Loucy (cell line): ENCODE measurements around the gene MGP.

Source experiments
- H2AFZ ChIP-seq: fragments of 200-600 bp; sonication (generic); 2 replicates; pipeline ENCODE4 v1.6.0; 2016; ENCODE audit warnings: antibody characterized with exemption, mild to moderate bottlenecking, low read length, moderate library complexity
- H3F3A ChIP-seq: fragments of 200-600 bp; 2 replicates; pipeline ENCODE4 v1.6.0; 2016; ENCODE audit warnings: antibody characterized with exemption, low read depth, mild to moderate bottlenecking
- H3K27me3 ChIP-seq: fragments of 200-600 bp; sonication (generic); 2 replicates; pipeline ENCODE4 v1.6.1; 2014; ENCODE audit warnings: low read length, mild to moderate bottlenecking; ENCODE audit not compliant: insufficient read depth, poor library complexity, severe bottlenecking
- H3K36me3 ChIP-seq: fragments of 200-600 bp; sonication (generic); 2 replicates; pipeline ENCODE4 v1.6.1; 2016; ENCODE audit warnings: low read length; ENCODE audit not compliant: insufficient read depth
- H3K4me1 ChIP-seq: fragments of 200-600 bp; sonication (generic); 2 replicates; pipeline ENCODE4 v1.5.1; 2014; ENCODE audit warnings: low read length, mild to moderate bottlenecking; ENCODE audit not compliant: insufficient read depth, poor library complexity, severe bottlenecking
- H3K4me2 ChIP-seq: fragments of 200-600 bp; sonication (generic); 2 replicates; pipeline ENCODE4 v1.6.0; 2014; ENCODE audit warnings: antibody characterized with exemption, low read length, low read depth, mild to moderate bottlenecking; ENCODE audit not compliant: poor library complexity, severe bottlenecking
- H3K4me3 ChIP-seq: fragments of 200-600 bp; sonication (generic); 2 replicates; pipeline ENCODE4 v1.5.1; 2014; ENCODE audit warnings: low read length, mild to moderate bottlenecking, mixed read lengths; ENCODE audit not compliant: poor library complexity, severe bottlenecking
- H3K79me2 ChIP-seq: fragments of 200-600 bp; sonication (generic); 2 replicates; pipeline ENCODE4 v1.6.1; 2014; ENCODE audit warnings: low read length; ENCODE audit not compliant: insufficient read depth
- H3K9ac ChIP-seq: fragments of 200-600 bp; sonication (generic); 2 replicates; pipeline ENCODE4 v1.6.0; 2014; ENCODE audit warnings: mild to moderate bottlenecking, low read depth, low read length, moderate library complexity; ENCODE audit not compliant: poor library complexity, severe bottlenecking
- H3K9me2 ChIP-seq: fragments of 200-600 bp; sonication (generic); replicated peaks from 2 replicates; pipeline ENCODE4 v1.6.1; 2016; ENCODE audit warnings: low read depth, low read length, mixed read lengths
- H3K9me3 ChIP-seq: fragments of 200-600 bp; sonication (generic); 2 replicates; pipeline ENCODE4 v1.6.1; 2014; ENCODE audit warnings: mild to moderate bottlenecking, antibody characterized with exemption, low read length, low read depth; ENCODE audit not compliant: insufficient read depth
- H4K20me1 ChIP-seq: fragments of 200-600 bp; sonication (generic); 2 replicates; pipeline ENCODE4 v1.6.0; 2014; ENCODE audit warnings: antibody characterized with exemption, low read length, mild to moderate bottlenecking; ENCODE audit not compliant: insufficient read depth, poor library complexity, severe bottlenecking
- EZH2phosphoT487 ChIP-seq: fragments of 200-600 bp; IDR thresholded peaks from 2 replicates; pipeline ENCODE4 v1.6.1; 2018; ENCODE audit warnings: antibody characterized with exemption, mild to moderate bottlenecking, moderate library complexity, borderline replicate concordance
- TF ChIP-seq, protein P1 (sequence below): fragments of 200-600 bp; sonication (generic); conservative IDR thresholded peaks from 2 replicates; pipeline ENCODE4 v1.5.1; 2014; ENCODE audit warnings: mild to moderate bottlenecking, antibody characterized with exemption, low read length

Gene MGP

DNA sequence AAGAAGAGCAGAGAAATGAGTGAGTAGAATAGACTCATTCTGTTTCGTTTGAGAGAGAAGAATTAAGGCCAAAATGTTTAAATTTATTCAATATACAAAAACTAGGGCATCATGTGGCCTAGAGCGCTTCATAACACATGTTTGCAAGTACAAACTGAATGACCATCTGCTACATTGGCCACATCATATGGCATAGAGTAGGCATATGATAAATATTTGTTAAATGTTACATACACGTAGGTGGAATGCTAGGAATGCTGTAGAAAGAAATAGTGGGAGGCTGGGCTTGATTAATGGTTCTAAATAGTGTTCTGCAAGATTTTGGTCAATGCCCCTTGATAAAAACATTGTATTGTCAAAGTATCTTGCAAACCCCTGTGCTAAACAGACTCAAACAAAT lies 10.8 kb downstream of the MGP start:
- no peaks in the 10 kb centered on the region for H3K27me3 ChIP-seq
- H3K9me2 ChIP-seq = no peaks in the 10 kb centered on the region
- H3K4me2 ChIP-seq = no peak overlapping the region
- H3K4me3 ChIP-seq = no peak overlapping the region
- H3K9me3 ChIP-seq = no peaks in the 10 kb centered on the region
- H3K9ac ChIP-seq = no peak overlapping the region
- TF ChIP-seq, protein P1, sequence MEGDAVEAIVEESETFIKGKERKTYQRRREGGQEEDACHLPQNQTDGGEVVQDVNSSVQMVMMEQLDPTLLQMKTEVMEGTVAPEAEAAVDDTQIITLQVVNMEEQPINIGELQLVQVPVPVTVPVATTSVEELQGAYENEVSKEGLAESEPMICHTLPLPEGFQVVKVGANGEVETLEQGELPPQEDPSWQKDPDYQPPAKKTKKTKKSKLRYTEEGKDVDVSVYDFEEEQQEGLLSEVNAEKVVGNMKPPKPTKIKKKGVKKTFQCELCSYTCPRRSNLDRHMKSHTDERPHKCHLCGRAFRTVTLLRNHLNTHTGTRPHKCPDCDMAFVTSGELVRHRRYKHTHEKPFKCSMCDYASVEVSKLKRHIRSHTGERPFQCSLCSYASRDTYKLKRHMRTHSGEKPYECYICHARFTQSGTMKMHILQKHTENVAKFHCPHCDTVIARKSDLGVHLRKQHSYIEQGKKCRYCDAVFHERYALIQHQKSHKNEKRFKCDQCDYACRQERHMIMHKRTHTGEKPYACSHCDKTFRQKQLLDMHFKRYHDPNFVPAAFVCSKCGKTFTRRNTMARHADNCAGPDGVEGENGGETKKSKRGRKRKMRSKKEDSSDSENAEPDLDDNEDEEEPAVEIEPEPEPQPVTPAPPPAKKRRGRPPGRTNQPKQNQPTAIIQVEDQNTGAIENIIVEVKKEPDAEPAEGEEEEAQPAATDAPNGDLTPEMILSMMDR = no peak
- no peak for TF ChIP-seq EZH2phosphoT487
- H2AFZ ChIP-seq = no peak overlapping the region
- H3F3A ChIP-seq = no peaks in the 10 kb centered on the region
- peaks cover 16% of the 10 kb centered on the region for H3K4me1 ChIP-seq
- no peaks in the 10 kb centered on the region for H3K36me3 ChIP-seq
- H4K20me1 ChIP-seq = no peaks in the 10 kb centered on the region
- H3K79me2 ChIP-seq = no peaks in the 10 kb centered on the region

DNA sequence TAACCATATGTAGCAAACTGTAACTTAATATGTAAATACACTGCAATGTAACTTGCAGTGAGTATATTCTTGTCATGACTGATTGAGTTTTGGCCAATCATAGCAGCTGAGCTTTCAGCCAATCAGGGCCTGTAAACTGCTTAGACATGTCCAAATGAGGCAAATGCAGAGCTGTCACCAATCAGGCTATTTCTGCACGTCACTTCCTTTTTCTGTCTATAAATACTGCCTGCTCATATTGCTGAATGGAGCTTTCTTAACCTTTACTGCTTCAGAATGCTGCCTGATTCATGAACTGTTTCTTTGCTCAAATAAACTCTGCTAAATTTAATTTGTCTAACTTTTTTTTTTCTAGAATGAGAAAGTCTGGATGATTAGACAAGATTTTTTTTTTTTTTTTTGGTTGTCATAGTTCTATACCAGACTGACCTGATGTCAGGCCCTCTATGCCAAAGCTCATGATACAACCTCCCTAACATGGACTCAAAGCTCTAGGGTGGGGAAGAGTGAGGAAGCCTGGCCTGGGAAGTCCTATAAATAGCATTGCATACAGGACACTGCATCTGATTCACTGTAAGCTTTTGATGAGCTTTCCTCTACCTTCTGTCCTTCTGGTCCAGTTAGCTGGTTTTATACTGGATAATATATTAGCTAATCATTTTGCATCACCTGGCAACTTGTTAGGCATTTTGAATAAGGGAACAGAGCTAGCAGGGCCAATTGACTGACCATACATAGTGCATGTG lies 12.0 kb downstream of the MGP start:
- Histone ChIP-seq H4K20me1 (no peaks in the 10 kb centered on the region), H3K4me3 (no peak overlapping the region), H3K36me3 (no peaks in the 10 kb centered on the region), H3K79me2 (no peaks in the 10 kb centered on the region), H3K4me1 (peaks cover 23% of the 10 kb centered on the region), H3K9ac (no peak overlapping the region), H3K4me2 (peak overlapping the region; percentile 15), H3K27me3 (no peaks in the 10 kb centered on the region), H2AFZ (peak overlapping the region; percentile 16; the same call in 1 of the 2 replicates), H3F3A (no peaks in the 10 kb centered on the region), H3K9me2 (no peaks in the 10 kb centered on the region), H3K9me3 (no peaks in the 10 kb centered on the region)
- no peak for TF ChIP-seq EZH2phosphoT487
- TF ChIP-seq, protein P1 = no peak

DNA sequence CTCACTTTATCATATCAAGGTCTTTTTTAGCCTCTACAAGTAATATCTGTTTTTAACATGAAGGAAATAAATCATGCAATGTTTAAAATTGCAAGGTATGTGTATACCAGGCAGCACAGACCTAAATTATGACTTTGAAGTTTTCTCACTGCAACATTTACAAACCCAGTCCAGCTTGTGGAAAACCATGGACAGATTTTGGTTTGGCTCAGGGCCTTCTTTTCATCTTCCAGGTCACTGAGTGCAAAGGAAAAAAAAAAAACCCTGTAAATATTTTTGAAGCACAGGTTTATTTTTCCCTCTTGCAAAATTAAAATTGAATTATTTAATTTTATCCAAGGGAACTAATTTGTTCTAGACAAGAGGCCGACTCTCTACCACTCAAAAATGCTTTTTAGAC lies 13.8 kb downstream of the MGP start:
- no peaks in the 10 kb centered on the region for H3K9me2 ChIP-seq
- no peak for TF ChIP-seq EZH2phosphoT487
- TF ChIP-seq, protein P1 = no peak
- H3K4me3 ChIP-seq = no peak overlapping the region
- no peak overlapping the region for H3K4me2 ChIP-seq
- H3K4me1 ChIP-seq = peaks cover 23% of the 10 kb centered on the region
- no peaks in the 10 kb centered on the region for H3K9me3 ChIP-seq
- no peak overlapping the region for H3K9ac ChIP-seq
- no peaks in the 10 kb centered on the region for H3K36me3 ChIP-seq
- no peaks in the 10 kb centered on the region for H3F3A ChIP-seq
- no peak overlapping the region for H2AFZ ChIP-seq
- H3K79me2 ChIP-seq = no peaks in the 10 kb centered on the region
- H3K27me3 ChIP-seq = no peaks in the 10 kb centered on the region
- no peaks in the 10 kb centered on the region for H4K20me1 ChIP-seq
